Measurements from ENCODE around the gene NUMA1.
A peak's percentile ranks its signal among the peaks of the same experiment; 100 is the strongest.

The NUMA1 gene

GRCh38 chr11:72058416-72059034 is 21.8 kb downstream of the NUMA1 start:
- DNase-seq = peak in 1 of 2 experiments; percentile 44

- no peak for DNase-seq
Measured at GRCh38 chr11:72048766-72049460, 31.4 kb downstream of the NUMA1 start.

DNA sequence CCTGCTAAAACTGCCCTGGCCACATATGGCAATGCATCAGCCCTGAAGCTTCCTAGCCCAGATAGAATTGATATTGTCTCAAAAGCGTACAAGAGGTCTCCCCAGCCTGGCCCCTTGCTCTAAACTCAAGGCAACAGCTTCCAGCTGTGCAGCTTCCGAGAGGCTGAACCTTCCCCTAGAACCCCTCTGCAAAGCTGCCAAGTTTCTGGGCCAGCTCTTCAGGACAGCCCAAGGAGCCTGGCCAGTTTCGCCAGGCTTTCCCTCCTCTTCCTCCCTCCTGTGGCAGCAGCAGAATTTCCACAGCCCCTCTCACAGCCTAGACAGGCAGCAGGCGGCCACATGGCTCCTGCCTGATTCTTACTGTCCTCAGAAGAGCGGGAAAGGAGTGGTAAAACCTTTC is 34.5 kb downstream of the NUMA1 start:
- DNase-seq = no peak

GRCh38 chr11:72042064-72042745 is 38.1 kb downstream of the NUMA1 start:
- no peak for DNase-seq

DNA sequence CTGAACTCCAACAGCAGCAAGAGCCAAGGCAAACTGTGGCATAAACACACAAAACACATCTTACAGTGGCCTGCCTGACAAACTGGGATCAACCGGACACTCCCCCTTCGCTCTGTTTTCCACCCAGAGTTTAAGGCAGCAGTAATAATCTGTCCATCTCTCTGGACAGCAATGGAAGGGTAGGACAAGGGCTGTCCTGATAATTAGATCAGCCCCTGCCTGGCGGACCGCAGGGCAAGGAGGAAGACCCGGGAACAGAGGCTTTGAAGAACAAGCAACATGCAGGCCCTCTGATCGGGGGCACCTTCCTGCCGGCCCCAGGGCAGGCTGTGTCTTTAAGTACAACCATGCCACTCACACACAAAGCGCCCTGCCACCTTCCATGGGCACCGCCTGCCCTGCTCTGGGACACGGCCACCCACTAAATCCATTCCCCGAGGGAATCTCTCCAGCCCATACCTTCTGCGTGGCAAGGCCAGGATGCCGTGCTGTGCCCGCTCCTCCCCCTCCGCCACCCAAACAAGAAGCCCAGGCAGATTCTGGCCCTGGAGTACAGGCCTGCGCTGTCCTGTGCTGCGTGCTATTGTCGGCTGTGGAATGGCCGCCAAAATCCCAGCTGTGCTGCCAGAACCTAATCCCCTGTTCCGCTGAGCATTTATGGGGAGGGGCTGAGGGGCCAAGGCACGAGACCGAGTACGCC is 38.8 kb downstream of the NUMA1 start:
- peak; percentile 17 to 62 for DNase-seq

- peak; percentile 68 to 79 for DNase-seq
Measured at GRCh38 chr11:72040491-72041363, 39.6 kb downstream of the NUMA1 start.

DNA sequence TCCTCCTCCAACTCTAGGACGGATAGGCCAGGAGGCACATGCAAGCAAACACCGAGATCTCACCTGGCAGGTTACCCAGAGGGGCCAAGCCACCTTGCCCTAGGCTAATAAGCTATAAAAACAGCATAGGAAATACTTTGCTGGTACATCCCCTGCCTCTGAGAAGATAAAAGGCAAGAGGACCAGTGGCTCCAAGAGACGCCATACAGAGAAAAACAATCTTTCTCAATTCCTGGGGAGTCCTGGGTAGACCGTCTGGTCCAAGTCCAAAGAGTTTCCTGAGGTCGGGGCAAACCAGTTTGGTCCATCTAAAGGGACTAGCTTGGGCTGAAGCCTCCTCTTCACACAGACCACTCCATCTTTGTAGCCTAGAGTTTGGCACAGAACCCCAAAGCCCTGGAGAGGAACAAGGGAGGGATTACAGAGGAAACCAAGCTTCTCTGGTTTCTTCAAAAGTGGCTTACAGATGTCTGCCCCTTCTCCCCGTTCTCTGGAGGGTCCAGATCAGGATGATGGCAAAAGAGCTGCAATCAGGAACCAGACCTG is 40.4 kb downstream of the NUMA1 start:
- DNase-seq = no peak

DNA sequence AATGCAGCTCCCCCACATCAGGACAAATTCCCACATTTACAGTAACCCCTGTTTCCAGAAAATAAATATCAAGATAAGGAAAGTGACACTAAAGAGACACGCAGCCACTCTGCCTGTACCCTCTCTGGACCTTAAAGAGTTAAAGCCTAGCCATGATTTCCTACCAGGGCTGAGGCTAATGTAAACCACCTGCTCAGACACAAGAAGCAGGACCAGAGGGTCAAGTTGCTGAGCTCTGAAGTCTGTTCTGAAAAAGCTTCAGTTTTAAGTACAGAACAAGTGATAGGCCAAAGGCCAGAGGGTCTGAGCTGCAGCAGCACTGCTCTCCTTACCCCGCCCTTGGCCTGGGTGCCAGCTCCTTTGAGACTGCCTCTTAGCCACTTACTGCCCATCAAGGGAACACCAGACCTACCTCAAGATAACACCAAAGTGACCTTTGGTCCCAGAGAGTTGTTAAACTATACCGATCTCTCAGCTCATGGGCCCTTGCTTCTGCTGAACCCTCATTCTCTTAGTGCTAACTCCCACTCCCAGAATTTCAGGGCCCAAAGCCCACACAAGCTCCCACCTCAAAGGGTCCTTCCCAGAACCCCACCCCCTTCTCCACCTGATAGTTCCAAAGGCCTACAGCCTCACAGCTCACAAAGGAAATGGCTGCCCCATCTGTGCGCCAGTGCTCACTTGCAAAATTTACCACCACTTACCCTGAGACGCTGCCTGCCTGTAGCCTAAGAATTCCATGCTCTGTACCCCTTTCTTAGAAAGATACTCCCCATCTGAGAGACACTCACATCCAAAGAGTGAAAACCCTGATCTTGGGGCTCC is 41.1 kb downstream of the NUMA1 start:
- DNase-seq = no peak

DNA sequence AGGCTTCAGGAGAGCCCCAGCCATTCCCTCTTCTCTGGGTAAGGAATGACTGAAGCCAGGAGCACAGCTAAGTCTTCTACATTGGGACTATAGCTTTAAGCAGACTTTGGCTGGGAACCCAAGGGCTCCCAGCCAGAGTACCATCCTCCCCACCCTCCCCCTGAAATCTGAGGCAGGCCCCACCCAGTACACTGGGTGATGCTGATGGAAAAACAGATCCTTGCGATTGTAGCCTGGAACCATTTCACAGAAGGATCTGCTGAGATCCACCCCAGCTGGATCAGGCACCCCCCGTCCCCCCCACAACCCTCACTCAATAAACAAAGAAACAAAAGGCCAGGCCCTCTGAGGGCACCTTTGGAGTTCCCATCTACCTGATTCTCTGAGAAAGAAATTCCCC is 41.9 kb downstream of the NUMA1 start:
- no peak for DNase-seq

DNA sequence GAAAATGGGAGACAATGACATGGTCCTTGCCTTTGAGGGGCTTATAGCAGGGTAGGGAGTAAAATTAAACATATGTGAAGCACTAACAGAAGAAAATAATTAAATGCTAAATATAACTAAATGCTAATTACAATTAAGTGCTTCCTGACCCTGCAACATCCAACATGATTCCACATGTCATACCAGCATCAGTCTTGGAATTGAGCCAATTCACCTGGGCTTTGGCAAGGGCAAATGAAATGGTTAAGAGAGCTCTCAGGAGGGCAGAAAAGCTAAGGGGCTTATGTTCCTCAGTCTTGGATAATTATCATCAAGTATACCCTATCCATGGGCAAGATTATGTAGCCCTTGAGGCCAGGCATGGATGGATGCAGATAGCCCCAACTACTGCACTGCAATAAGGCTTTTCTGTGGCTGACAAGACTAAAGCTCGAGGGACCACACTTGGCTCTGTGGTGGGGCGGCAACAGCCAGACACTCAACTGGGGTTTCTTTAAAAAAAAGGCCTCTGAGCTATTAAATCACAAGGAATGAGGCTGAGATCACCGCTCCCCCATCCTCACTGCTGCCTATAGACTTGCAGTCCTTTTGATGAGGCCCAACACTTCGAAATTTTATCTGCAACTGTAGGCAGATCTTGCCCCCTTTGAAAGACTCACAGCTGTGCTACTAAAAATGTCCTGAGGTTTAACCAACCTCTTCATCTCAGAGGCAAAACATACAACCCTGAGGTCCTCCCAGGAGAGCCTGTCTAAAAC is 42.6 kb downstream of the NUMA1 start:
- no peak for DNase-seq

GRCh38 chr11:72036687-72037086 is 43.7 kb downstream of the NUMA1 start:
- DNase-seq = no peak

- DNase-seq = no peak
Measured at GRCh38 chr11:72030472-72031045, 49.8 kb downstream of the NUMA1 start.

- no peak for DNase-seq
Measured at GRCh38 chr11:72026090-72026489, 54.3 kb downstream of the NUMA1 start.

GRCh38 chr11:72024069-72024754 is 56.1 kb downstream of the NUMA1 start:
- no peak for DNase-seq

DNA sequence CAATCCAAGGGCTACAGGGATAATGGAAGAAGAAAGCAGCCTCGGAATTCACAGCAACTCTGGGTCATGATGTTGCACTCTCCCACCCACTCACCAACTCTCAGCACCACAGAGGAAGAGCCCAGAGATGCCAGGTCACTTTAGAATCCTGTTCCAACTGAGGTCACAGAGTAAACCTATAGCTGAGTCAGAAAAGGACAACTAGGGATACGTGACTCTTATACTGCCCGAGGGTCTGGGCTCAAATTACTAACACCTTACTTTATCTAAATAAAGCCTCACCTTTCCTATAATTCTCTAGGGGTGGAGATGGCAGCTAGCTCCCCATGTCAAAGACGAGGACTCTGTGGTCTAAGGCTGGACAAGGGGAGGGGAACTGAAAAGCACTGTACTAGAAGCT is 57.0 kb downstream of the NUMA1 start:
- DNase-seq = no peak

DNA sequence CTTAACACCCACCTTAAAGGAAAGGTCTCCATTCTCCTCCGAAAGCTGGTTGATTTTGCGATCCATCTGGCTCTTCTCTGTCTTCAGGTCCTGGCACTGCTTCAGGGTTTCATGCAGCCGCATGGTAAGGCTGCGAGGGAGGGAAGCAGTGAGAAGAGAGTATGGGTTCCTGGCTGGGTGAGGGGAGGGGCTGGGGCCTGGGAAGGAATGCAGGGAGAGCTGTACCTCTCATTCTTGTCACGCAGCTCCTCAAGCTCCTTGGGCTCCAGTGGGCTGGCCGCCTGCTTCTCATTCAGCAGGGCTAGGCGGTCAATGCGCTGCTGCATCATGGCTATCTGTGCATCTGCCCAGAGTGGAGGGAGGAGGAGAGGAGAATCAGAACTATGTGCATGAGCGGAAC is 62.2 kb downstream of the NUMA1 start:
- no peak for DNase-seq

DNA sequence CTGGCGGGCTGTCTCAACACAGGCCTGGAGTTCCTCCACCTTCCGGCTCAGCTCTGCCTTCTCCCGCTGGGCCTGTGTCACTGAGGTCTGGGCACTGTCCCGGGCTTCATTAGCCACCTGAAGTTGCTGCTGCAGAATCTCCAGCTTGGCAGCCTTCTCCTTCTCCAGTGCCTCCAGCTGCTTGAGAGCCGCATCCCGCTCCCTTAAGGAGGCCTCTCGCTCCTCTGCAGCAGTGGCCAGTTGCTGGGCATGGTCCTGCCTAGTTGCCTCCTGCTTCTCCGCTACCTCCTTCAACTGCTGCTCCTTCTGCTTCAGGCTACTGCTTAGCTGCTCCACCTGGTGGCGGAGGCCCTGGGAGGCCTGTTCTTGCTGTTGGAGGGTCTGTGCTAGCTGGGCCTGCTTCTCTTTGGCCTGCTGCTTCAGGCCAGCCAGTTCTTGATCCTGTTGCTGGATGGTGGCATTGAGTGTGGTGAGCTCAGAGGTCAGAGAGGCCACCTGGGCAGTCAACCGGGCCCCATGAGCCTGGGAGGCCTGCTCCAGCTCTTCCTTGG is 64.8 kb downstream of the NUMA1 start:
- DNase-seq = no peak

GRCh38 chr11:72014761-72015320 is 65.5 kb downstream of the NUMA1 start:
- no peak for DNase-seq

All from NCI-H187 (cell line).